CD4-positive, alpha-beta T cell (primary cell): ENCODE data around the gene FAM83F. TPM values are rescaled to one million over a fixed set of nuclear protein-coding genes. Genes with fewer than 3 reads are reported as not detected.
"Not testable (repeated sequence)": the region's sequence is repeated elsewhere in the genome, so short reads cannot be mapped to it uniquely, and the experiment has no call there.

ENCODE experiments used
- ATAC-seq: fragments of 200-7000 bp; cut with Tn5 transposase; one replicate; pipeline ENCODE4 v1.10.0; 2022; ENCODE audit warnings: mild to moderate bottlenecking; ENCODE audit not compliant: poor library complexity
- CTCF ChIA-PET: fragments of 350-600 bp; sonication (Branson Sonifier 250); formaldehyde crosslinking; loops from one replicate; lab custom pipeline; 2021; ENCODE audit warnings: antibody characterized with exemption, inconsistent platforms; lab: Charles Lee
- POLR2A ChIA-PET: fragments of 350-600 bp; sonication (Branson Sonifier 250); formaldehyde crosslinking; loops from one replicate; lab custom pipeline; 2021; ENCODE audit warnings: antibody characterized with exemption, inconsistent platforms; lab: Charles Lee
- DNase-seq, 14 experiments: peaks; one replicate each; pipeline ENCODE4 v3.0.0-alpha.2; 2013 to 2020; ENCODE audit warnings: mixed read lengths in 2 of 14
- H3K27ac ChIP-seq, 2 donors: one replicate each; pipeline versions ENCODE4 v1.5.1 to v1.7.0; 2013; ENCODE audit warnings: low read length in 2 of 2, low read depth in 1 of 2, mild to moderate bottlenecking in 1 of 2
- H3K27me3 ChIP-seq, 2 experiments: 1 replicate in 1 of 2; 2 replicates in 1 of 2; pipeline versions ENCODE4 v1.6.1 to v1.7.0; 2013; ENCODE audit warnings: low read length in 2 of 2, control low read depth in 1 of 2, mild to moderate bottlenecking in 1 of 2, moderate library complexity in 1 of 2; ENCODE audit not compliant: insufficient read depth in 2 of 2, control insufficient read depth in 1 of 2
- H3K36me3 ChIP-seq: one replicate; pipeline ENCODE4 v1.6.1; 2013; ENCODE audit warnings: low read length, control low read depth; ENCODE audit not compliant: insufficient read depth
- H3K4me1 ChIP-seq: one replicate; pipeline ENCODE4 v1.6.1; 2013; ENCODE audit warnings: low read length, control low read depth; ENCODE audit not compliant: insufficient read depth
- H3K4me3 ChIP-seq: one replicate; pipeline ENCODE4 v1.5.1; 2013; ENCODE audit warnings: mild to moderate bottlenecking, low read length, moderate library complexity
- H3K9me3 ChIP-seq, 2 experiments: 1 replicate in 1 of 2; 2 replicates in 1 of 2; pipeline versions ENCODE4 v1.6.1 to v1.7.0; 2013; ENCODE audit warnings: low read length in 2 of 2, mild to moderate bottlenecking in 2 of 2, control low read depth in 1 of 2, moderate library complexity in 1 of 2; ENCODE audit not compliant: control insufficient read depth in 1 of 2, insufficient read depth in 1 of 2
- H3K27ac Mint-ChIP-seq: one replicate; pipeline ENCODE4 v1.8.0; 2020; ENCODE audit warnings: mixed read lengths
- H3K27me3 Mint-ChIP-seq: one replicate; pipeline ENCODE4 v1.8.0; 2021; ENCODE audit warnings: mixed read lengths
- H3K36me3 Mint-ChIP-seq: one replicate; pipeline ENCODE4 v1.8.0; 2021; ENCODE audit warnings: low read depth, mixed read lengths
- H3K4me1 Mint-ChIP-seq: one replicate; pipeline ENCODE4 v1.8.0; 2021; ENCODE audit warnings: low read depth, mixed read lengths
- H3K4me3 Mint-ChIP-seq: one replicate; pipeline ENCODE4 v1.8.0; 2020; ENCODE audit warnings: mild to moderate bottlenecking, mixed read lengths
- H3K9me3 Mint-ChIP-seq: one replicate; pipeline ENCODE4 v1.8.0; 2020; ENCODE audit warnings: mixed read lengths
- CTCF ChIP-seq: fragments of 200-600 bp; IDR thresholded peaks from one replicate; pipeline ENCODE4 v1.8.0; 2022; ENCODE audit warnings: antibody characterized with exemption, mild to moderate bottlenecking
- intact Hi-C, 2 experiments: fragments of 100-400 bp; cut with DNase I in 1 of 2; cut with micrococcal nuclease in 1 of 2; formaldehyde crosslinking; loops; one replicate each; pipeline versions ENCODE4 v1.15.1 to v1.9.0; 2023 to 2025; cut with DNase I, micrococcal nuclease
- total RNA-seq, 174 experiments: library from RNA in 2 of 174; stranded (reverse) in 2 of 174; gene quantifications; one replicate each; pipeline ENCODE4 v1.2.3 and lab custom pipeline; 2021 to 2026

FAM83F gene
- total RNA-seq, 2 experiments from 2014 or later = 5.2 to 6.8 TPM

- peaks cover 100% of the 10 kb centered on the region for H3K4me1 Mint-ChIP-seq
- H3K4me3 Mint-ChIP-seq = peak overlapping the region; percentile 69
- H3K4me3 ChIP-seq = no peak overlapping the region
- H3K27me3 Mint-ChIP-seq = no peaks in the 10 kb centered on the region
- CTCF ChIA-PET = no interaction called here
- H3K9me3 ChIP-seq = no peaks in the 10 kb centered on the region
- no peak for TF ChIP-seq CTCF
- H3K27me3 ChIP-seq = no peaks in the 10 kb centered on the region
- no peaks in the 10 kb centered on the region for H3K9me3 Mint-ChIP-seq
- peaks cover 87% of the 10 kb centered on the region for H3K36me3 Mint-ChIP-seq
- peaks cover 97% of the 10 kb centered on the region for H3K4me1 ChIP-seq
- POLR2A ChIA-PET = interaction anchor here (1.0 to 2.2 kb wide), 5 partner anchors 11 to 428 kb away, joined by 3 to 5 read pairs (median 4); partner anchors contain the start of gene ATF4
- peak overlapping the region; percentile 26 to 37 for H3K27ac ChIP-seq
- intact Hi-C loops = loop anchor here in 1 of 2 experiments (5.0 kb wide), 1 partner anchor 400 kb away; the partner anchor contains the start of gene ADSL
- no peak overlapping the region for H3K27ac Mint-ChIP-seq
- H3K36me3 ChIP-seq = peaks cover 54% of the 10 kb centered on the region
- DNase-seq (no peak), ATAC-seq (no peak)
Observed at GRCh38 chr22:39947220-39948216, 47.2 kb upstream of the FAM83F start.

- POLR2A ChIA-PET = interaction anchor here (0.6 to 3.1 kb wide), 7 partner anchors 10 to 286 kb away, joined by 3 to 11 read pairs (median 3); partner anchors contain the start of gene TMA7B
- DNase-seq (no peak), ATAC-seq (no peak)
- Histone ChIP-seq H3K36me3 (peaks cover 76% of the 10 kb centered on the region), H3K9me3 (no peaks in the 10 kb centered on the region), H3K4me3 (no peak overlapping the region), H3K27ac (peak overlapping the region; percentile 39 to 62), H3K27me3 (no peaks in the 10 kb centered on the region), H3K4me1 (peaks cover 95% of the 10 kb centered on the region)
- H3K4me3 Mint-ChIP-seq = peak overlapping the region; percentile 6
- no peaks in the 10 kb centered on the region for H3K27me3 Mint-ChIP-seq
- no peak for TF ChIP-seq CTCF
- H3K4me1 Mint-ChIP-seq = peaks cover 97% of the 10 kb centered on the region
- H3K27ac Mint-ChIP-seq = no peak overlapping the region
- peaks cover 92% of the 10 kb centered on the region for H3K36me3 Mint-ChIP-seq
- no peaks in the 10 kb centered on the region for H3K9me3 Mint-ChIP-seq
- intact Hi-C loops = loop anchor here (5.0 kb wide), 3 partner anchors 72 to 397 kb away; partner anchors contain the start of gene ADSL (in 1 of the 2)
- CTCF ChIA-PET = interaction anchor here (1.0 kb wide), 1 partner anchor 87 kb away, joined by 4 read pairs; no protein-coding TSS in a partner anchor
Observed at GRCh38 chr22:39949964-39950737, 44.6 kb upstream of the FAM83F start.

- not testable (repeated sequence) for H3K9me3 Mint-ChIP-seq, H3K27me3 Mint-ChIP-seq, H3K27ac Mint-ChIP-seq, H3K27me3 ChIP-seq, H3K9me3 ChIP-seq
- Mint-ChIP-seq H3K4me3 (peak overlapping the region; percentile 72), H3K36me3 (peaks cover 95% of the 10 kb centered on the region), H3K4me1 (peaks cover 90% of the 10 kb centered on the region)
- DNase-seq = peak in 10 of 14 experiments; percentile 17 to 75 (median 36)
- Histone ChIP-seq H3K36me3 (peaks cover 79% of the 10 kb centered on the region), H3K4me1 (peaks cover 97% of the 10 kb centered on the region), H3K27ac (peak overlapping the region; percentile 57 to 62), H3K4me3 (peak overlapping the region; percentile 9)
- ChIA-PET POLR2A (interaction anchor here (0.8 to 3.1 kb wide), 11 partner anchors 9 to 432 kb away, joined by 3 to 12 read pairs (median 4); partner anchors contain the start of genes ATF4 and FAM83F), CTCF (interaction anchor here (0.9 to 2.6 kb wide), 5 partner anchors 9 to 422 kb away, joined by 3 to 5 read pairs (median 3); no protein-coding TSS in a partner anchor)
- intact Hi-C loops = loop anchor here in 1 of 2 experiments (5.0 kb wide), 2 partner anchors 71 to 334 kb away; no protein-coding TSS in a partner anchor
- ATAC-seq = peak; percentile 77
Observed at GRCh38 chr22:39951603-39952293, 43.0 kb upstream of the FAM83F start.
